HG03432 (cell line): ENCODE results near the gene DCP1B.

Experiments
- ATAC-seq: cut with Tn5 transposase; IDR thresholded peaks from one replicate; pipeline ENCODE4 v1.9.1; 2021; ENCODE audit warnings: mild to moderate bottlenecking, moderate library complexity; ENCODE audit not compliant: unreplicated experiment

Gene DCP1B

DNA sequence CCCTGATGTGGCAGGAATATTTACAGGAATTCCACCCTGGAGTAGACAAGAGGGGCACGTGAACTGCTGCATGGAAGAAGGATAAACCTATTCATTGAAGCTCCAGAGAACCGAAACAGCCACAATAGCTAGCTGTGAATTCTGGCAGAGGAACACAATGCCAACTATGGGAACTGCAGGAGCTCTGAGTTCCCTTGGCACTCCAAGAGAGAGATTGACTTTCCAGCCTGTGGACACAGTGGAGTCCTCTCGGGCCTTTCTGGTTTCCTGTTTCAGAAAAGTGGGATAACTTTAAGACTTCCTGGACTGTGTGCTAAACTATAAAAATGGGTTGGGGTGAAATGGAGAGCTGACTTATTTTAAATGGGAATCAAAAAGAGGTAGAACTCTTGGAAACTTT is 97.7 kb downstream of the DCP1B start:
- ATAC-seq, result no peak

DNA sequence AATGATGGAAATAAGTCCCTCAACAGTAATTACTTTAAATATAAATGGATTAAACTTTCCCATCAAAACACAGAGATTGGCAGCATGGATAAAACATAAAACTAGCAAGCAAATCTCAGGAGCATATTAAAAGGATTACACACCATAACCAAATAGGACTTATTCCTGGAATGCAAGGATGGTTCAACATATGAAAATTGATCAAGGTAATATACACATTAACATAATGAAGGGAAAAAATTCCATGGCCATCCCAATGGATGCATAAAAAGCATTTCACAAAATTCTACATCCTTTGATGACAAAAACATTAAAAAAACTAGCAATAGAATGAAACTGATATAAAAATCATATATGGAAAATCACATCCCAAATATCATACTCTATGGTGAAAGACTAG is 99.4 kb downstream of the DCP1B start:
- ATAC-seq, result no peak

DNA sequence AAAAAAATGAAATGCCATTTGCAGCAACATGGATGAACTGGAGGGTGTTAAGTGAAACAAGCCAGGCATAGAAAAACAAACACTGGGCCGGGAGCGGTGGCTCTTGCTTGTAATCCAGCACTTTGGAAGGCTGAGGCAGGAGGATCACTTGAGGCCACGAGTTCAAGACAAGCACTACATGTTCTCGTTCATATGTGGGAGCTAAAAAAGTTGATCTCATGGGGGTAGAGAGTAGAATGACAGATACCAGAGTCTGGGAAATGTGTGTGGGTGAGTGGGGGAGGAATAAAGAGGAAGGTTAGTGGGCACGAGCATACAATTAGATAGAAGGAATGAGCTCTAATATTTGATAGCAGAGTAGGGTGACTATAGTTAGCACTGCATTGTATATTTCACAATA is 107.3 kb downstream of the DCP1B start:
- no peak for ATAC-seq
